Esophagus (tissue), 2 donors: ENCODE data around the gene PTTG1IP. TPM values are rescaled to one million over a fixed set of nuclear protein-coding genes. Genes with fewer than 3 reads are reported as not detected.

Experiments used
- H3K27ac ChIP-seq, 2 donors: one replicate each; pipeline ENCODE4 v1.5.1; 2013; ENCODE audit warnings: low read depth in 2 of 2, mild to moderate bottlenecking in 2 of 2, inconsistent platforms in 1 of 2, low read length in 1 of 2, moderate library complexity in 1 of 2
- H3K27me3 ChIP-seq, 2 donors: one replicate each; pipeline ENCODE4 v1.6.1; 2013; ENCODE audit warnings: low read length in 2 of 2, control low read depth in 1 of 2, mild to moderate bottlenecking in 1 of 2; ENCODE audit not compliant: insufficient read depth in 2 of 2, control insufficient read depth in 1 of 2
- H3K36me3 ChIP-seq, 2 donors: one replicate each; pipeline ENCODE4 v1.6.1; 2013; ENCODE audit warnings: low read length in 1 of 2; ENCODE audit not compliant: control insufficient read depth in 2 of 2, insufficient read depth in 2 of 2
- H3K4me1 ChIP-seq, 2 donors: one replicate each; pipeline ENCODE4 v1.6.1; 2013; ENCODE audit warnings: low read length in 1 of 2; ENCODE audit not compliant: control insufficient read depth in 2 of 2, insufficient read depth in 2 of 2
- H3K4me3 ChIP-seq, 2 donors: one replicate each; pipeline ENCODE4 v1.5.1; 2013; ENCODE audit warnings: low read length in 2 of 2, mild to moderate bottlenecking in 2 of 2, low read depth in 1 of 2, moderate library complexity in 1 of 2
- H3K9me3 ChIP-seq, 2 donors: one replicate each; pipeline ENCODE4 v1.6.1; 2013; ENCODE audit warnings: mild to moderate bottlenecking in 2 of 2, low read depth in 1 of 2, low read length in 1 of 2, moderate library complexity in 1 of 2; ENCODE audit not compliant: control insufficient read depth in 2 of 2, insufficient read depth in 1 of 2
- WGBS, 2 donors: extraction: QIAGEN DNeasy Blood & Tissue Kit; methylation state at CpG; one replicate each; pipeline ENCODE4 v1.1.7; 2013; 5-methylcytosine and 5-hydroxymethylcytosine counted together
- polyA plus RNA-seq, 2 donors: library from polyadenylated mRNA; stranded (reverse); fragments of 200-250 nt; gene quantifications; one replicate each; pipeline ENCODE4 v1.2.3, GENCODE V29; 2013
- donor health status: healthy with polysubstance abuse.
- donor health status: Bipolar disorder and iron deficiency.

PTTG1IP gene
- polyA plus RNA-seq, 2 donors, result 45.8 to 47.4 TPM

DNA sequence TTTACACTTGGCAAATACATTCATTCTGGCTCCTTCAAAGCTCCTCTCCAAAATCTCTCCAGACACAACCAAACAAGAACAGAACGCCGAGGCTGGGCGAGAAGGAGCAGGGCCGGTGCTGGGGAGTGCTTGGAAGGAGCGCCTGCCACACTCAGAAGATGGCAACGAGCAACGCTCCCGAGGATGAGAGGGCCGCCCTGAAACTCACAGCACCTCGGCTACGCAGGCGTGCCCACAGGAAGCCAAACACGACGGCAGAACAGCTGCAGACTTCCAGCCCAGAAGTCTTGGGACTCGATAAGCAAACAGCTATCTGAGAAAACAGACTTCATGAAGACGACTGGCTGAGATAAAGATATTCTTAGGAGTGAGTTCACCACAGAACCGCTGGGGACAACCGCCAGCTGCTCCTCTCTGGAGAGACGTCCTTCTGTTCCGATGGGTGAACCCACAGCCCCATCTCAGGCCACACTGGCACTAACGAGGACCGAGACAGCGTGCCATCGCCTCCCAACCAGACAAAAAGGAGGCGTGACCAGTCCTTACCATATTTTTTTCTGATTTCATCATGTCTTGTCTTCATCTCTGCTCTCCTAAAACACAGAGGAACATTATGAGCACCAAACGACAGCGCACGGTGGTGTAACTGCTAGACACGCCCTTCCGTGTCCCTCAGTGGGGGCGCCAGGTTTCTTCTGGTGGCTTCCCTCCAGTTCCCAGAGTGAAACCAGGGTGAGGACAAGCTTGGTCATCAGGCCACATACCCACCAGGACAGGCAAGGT lies 18.6 kb downstream of the PTTG1IP start:
- WGBS, 2 donors, result 88 to 89% methylated on average over 31 of the region's 31 CpGs
- peaks cover 0 to 56% of the 10 kb centered on the region in 2 donors for H3K36me3 ChIP-seq
- H3K4me1 ChIP-seq, result peaks cover 4 to 14% of the 10 kb centered on the region in 2 donors

DNA sequence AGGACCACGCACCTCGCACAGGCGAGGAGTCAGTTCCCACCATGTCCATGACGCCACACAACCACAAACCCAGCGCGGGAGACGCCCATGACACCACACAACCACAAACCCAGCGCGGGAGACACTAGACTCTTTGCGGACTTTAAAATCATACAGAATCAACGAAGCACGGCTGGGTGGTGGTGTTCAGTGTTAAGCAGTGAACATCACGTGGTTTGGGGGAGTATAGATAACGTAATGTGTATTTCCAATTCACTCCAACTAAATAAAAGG lies 19.2 kb downstream of the PTTG1IP start:
- H3K4me3 ChIP-seq, result no peak overlapping the region
- H3K4me1 ChIP-seq, result peaks cover 4 to 14% of the 10 kb centered on the region in 2 donors
- H3K27ac ChIP-seq, result no peak overlapping the region
- 86% methylated on average over 14 of the region's 14 CpGs for WGBS, 2 donors
- H3K36me3 ChIP-seq, result peaks cover 0 to 57% of the 10 kb centered on the region in 2 donors
- no peaks in the 10 kb centered on the region for H3K9me3 ChIP-seq
- H3K27me3 ChIP-seq, result no peaks in the 10 kb centered on the region

More for the DNA sequence above, 18.6 kb downstream of the PTTG1IP start:
- Histone ChIP-seq H3K4me3 (no peak overlapping the region), H3K27ac (no peak overlapping the region), H3K9me3 (no peaks in the 10 kb centered on the region), H3K27me3 (no peaks in the 10 kb centered on the region)

DNA sequence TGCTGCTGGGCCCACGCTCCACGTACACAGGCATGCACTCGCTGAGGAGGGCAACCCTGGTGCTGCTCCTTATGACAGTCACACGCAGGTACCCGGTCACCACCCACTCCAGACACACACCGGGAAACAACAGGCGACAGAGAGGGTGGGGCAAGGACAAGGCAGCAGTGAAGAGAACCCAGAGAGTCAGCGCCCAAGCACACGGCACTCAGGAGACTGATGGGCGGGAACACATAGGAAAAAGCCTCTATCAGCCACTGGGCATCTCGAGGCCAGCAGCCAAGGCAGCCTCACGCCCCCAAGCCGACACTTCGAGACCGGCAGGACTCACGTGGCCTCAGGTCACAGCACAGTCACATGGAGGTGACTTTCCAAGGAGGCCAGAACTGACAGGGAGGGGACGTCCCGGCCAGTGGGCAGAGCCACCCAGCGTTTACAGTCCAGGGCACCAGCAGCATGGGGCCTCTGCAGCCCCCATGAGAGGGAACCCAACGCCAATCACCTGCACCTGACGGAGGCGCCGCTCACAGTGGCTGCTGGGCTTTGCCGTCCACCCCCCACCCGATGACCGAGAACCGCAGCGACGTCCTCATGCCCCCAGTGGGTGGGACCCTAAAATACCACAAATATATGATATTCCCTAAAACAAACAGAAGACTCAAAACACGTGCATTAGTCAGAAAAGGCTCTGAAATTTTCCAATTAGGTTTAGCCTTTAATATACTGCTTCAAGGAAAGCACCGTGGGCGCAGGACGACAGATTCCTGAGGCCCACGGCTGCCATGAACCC lies 19.7 kb downstream of the PTTG1IP start:
- no peaks in the 10 kb centered on the region for H3K27me3 ChIP-seq
- no peak overlapping the region for H3K27ac ChIP-seq
- no peak overlapping the region for H3K4me3 ChIP-seq
- H3K36me3 ChIP-seq, result peaks cover 3 to 61% of the 10 kb centered on the region in 2 donors
- 87 to 90% methylated on average over 34 of the region's 34 CpGs for WGBS, 2 donors
- peaks cover 4 to 10% of the 10 kb centered on the region in 2 donors for H3K4me1 ChIP-seq
- no peaks in the 10 kb centered on the region for H3K9me3 ChIP-seq

DNA sequence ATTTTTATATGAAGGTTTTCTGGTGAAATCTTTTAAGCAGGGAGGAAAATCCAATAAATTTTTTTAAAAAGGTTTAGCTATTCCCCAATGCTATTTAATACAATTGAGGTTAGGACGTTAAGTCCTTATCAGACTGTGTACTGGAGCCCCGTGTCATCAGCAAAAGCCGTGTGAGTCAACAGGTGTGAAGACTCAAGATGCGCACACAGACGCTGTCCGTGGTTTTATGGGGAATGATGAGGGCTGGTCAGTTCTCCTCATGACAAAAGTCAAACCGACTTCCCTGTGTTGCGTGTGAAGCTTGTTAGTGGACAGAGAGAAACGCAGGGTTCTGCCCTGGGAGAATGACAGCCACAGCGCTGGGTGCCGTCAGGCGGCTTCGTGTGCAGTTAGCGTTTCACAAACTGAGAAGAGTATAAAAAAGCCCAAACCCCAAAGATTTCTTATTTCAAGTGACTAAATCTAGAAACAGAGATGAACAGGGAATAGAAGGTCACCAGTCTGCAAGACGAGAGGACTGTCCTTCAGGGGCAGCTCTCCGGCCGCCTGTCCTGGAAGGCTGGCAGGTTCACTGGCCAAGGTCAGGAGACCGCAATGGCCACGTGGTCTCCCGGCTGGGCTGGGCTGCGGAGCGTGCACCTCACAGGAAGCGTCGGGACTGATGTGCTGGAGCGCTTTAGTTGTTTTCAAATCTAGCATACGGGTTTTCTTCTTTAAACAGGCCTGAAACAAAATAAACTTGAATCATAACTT lies 22.4 kb downstream of the PTTG1IP start:
- Histone ChIP-seq H3K27me3 (no peaks in the 10 kb centered on the region), H3K9me3 (no peaks in the 10 kb centered on the region), H3K4me1 (peaks cover 0 to 13% of the 10 kb centered on the region in 2 donors), H3K36me3 (peaks cover 3 to 53% of the 10 kb centered on the region in 2 donors), H3K27ac (no peak overlapping the region), H3K4me3 (no peak overlapping the region)
- WGBS, 2 donors, result 84 to 88% methylated on average over 26 of the region's 26 CpGs

DNA sequence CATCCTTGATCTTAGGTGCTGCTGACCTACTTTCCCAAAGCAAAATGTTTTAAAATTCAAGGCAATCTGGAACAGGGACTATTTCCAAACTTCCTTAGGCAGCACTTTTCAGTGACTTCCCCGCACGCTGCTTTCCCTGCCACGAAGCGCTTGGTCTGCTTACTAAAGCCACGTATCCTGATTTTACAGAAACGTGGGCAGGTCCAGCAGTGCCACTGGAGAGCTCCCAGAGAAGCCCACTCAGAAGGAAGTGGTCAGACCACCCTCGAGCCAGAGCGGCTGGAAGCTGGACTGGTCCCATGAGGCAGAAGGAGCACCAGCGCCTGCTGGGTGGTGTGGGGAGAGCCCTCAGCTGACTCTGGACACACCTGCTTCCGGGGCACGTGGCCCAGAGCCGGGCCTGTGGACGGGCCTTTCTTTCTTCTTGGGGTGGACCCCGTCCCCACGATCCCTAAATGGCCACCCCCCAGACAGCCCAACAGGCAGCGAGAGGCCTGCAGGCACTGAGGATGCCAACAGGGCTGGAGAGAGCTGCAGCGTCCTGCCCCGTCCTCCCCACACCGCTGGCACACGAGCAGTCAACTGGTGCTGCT lies 23.2 kb downstream of the PTTG1IP start:
- peaks cover 3 to 47% of the 10 kb centered on the region in 2 donors for H3K36me3 ChIP-seq
- 87 to 91% methylated on average over 14 to 20 of the region's 20 CpGs for WGBS, 2 donors
- peaks cover 5 to 13% of the 10 kb centered on the region in 2 donors for H3K4me1 ChIP-seq
- H3K9me3 ChIP-seq, result no peaks in the 10 kb centered on the region
- no peak overlapping the region for H3K4me3 ChIP-seq
- no peaks in the 10 kb centered on the region for H3K27me3 ChIP-seq
- H3K27ac ChIP-seq, result no peak overlapping the region

DNA sequence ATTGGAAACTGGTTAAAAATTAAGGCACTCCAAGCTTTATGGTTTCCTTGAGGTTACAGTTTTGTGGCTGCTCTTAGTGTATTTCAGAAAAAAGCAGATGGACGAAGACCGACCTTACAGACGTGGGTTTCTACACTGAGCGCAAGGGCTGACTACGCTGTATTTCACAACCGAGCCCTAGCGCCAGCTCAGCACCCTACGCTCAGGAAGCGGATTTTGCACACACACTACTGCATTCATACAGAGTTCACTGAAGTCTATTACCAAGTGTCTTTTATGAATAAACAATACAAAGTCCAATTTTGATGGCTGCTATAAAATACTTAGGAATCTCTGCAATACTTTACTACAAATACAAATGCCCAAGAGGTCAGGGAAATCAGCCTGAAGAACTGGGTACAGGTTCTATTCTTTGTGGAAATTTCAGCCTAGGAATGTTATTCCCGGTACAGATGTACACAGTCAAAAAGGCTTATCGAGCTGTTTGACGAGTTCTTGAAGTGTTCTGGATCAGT lies 23.8 kb downstream of the PTTG1IP start:
- no peaks in the 10 kb centered on the region for H3K27me3 ChIP-seq
- H3K27ac ChIP-seq, result no peak overlapping the region
- no peaks in the 10 kb centered on the region for H3K9me3 ChIP-seq
- peaks cover 3 to 41% of the 10 kb centered on the region in 2 donors for H3K36me3 ChIP-seq
- no peak overlapping the region for H3K4me3 ChIP-seq
- H3K4me1 ChIP-seq, result peaks cover 5 to 13% of the 10 kb centered on the region in 2 donors
- 86 to 91% methylated on average over 12 of the region's 12 CpGs for WGBS, 2 donors

DNA sequence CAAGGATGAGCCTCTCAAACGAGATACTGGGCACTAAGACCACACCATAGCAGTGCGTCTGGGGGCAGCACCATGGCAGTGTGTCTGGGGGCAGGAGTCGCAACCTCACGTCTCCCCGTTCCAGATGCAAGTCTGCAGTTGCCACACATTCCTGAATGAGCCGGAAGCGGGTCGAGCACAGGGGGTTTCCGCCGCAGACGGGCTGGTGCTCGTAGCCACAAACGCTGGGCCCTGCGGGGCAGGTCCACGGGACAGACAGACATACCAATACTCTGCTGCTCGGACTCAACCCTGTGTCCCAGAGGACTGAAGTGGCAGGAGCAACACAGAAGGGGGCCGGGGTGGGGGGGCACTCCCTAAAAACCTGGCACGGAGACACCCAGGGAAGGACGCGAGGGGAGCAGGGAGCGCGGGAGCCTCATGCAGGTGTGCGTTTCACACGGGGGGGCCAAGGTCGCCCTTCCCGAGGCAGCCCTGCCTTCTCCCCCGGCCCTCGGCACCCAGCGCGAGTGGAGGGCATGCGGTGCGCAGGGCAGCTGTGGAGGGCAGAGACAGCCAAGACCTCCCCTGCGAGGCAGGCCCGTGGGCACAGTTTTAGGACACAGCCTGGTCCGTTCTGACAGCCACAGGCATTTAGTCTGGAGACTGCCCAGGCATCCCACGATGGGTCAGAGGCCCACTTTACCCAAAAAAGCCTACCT lies 24.5 kb downstream of the PTTG1IP start:
- peaks cover 3 to 34% of the 10 kb centered on the region in 2 donors for H3K36me3 ChIP-seq
- H3K27ac ChIP-seq, result no peak overlapping the region
- no peaks in the 10 kb centered on the region for H3K9me3 ChIP-seq
- no peaks in the 10 kb centered on the region for H3K27me3 ChIP-seq
- 89 to 94% methylated on average over 32 to 36 of the region's 36 CpGs for WGBS, 2 donors
- peaks cover 5 to 13% of the 10 kb centered on the region in 2 donors for H3K4me1 ChIP-seq
- H3K4me3 ChIP-seq, result no peak overlapping the region

DNA sequence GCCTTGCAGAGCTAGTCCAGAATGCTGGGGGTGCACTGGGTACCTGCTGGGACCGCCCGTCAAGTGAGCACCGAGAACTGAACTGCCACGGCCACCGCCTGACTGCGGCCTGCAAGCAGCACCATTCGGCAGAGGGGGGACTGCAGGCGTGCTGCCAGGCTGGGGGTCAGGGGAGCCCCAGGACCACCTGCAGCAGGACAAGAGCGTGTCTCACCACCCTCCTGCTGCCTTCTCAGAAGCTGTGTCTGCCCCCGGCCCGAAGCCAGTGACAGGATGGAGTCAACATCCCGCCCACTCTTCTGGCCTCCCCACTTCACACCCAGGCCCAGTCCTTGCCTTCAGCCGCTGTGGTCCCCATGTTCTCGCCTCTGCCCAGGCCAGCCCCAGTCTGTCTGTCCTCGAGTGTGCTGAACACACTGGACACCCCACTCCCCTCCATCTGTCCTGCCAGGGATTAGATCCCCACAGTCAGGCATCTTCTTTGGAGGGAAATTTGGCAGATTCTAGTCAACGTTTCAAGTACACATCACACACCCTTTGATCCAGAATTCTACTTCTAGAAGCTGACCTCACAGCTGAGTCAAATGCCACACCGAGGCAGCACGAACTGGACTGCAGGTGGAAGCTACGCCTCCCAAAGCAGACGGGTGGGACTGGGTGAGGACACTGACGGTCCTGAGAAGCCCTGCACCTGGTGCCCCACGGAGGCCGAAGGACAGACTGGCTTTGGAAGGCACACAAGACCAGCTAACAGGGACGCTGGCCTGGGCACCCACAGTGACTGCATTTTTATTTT lies 26.0 kb downstream of the PTTG1IP start:
- Histone ChIP-seq H3K4me3 (no peak overlapping the region), H3K27me3 (no peaks in the 10 kb centered on the region), H3K9me3 (no peaks in the 10 kb centered on the region), H3K27ac (no peak overlapping the region), H3K4me1 (peaks cover 5 to 10% of the 10 kb centered on the region in 2 donors), H3K36me3 (peaks cover 3 to 24% of the 10 kb centered on the region in 2 donors)
- 86% methylated on average over 24 of the region's 24 CpGs for WGBS, 2 donors
